AG09309 (cell line): Measurements from ENCODE around the gene MS4A3.

Experiments used
- DNase-seq: peaks from one replicate; pipeline ENCODE4 v3.0.0-alpha.2; 2010; ENCODE audit warnings: low read depth
- H3K4me3 ChIP-seq: 2 replicates; pipeline ENCODE4 v1.5.1; 2011; ENCODE audit warnings: mild to moderate bottlenecking, low read depth, low read length, moderate library complexity; ENCODE audit not compliant: control insufficient read depth
- TF ChIP-seq, protein P1 (sequence below): IDR thresholded peaks from 2 replicates; pipeline ENCODE4 v1.5.1; 2011; ENCODE audit warnings: mild to moderate bottlenecking, low read depth, low read length, inconsistent platforms; ENCODE audit not compliant: insufficient read depth, control insufficient read depth; ENCODE audit errors: missing control alignments

Gene MS4A3

DNA sequence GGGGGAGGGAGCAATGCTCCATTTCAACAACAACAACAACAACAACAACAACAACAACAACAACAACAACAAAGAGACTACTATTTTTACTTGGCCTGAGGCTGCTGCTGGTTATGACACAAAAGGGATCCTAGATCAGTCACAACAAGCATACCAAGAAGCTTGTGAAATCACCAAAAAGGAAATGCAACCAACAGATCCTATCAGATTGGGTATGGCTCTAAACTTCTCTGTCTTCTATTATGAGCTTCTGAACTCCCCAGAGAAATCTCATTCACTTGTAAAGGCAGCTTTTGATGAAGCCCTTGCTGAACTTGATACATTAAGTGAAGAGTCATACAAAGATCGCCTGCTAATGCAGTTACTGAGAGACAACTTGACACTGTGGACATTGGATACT is 21.5 kb downstream of the MS4A3 start:
- TF ChIP-seq, protein P1, sequence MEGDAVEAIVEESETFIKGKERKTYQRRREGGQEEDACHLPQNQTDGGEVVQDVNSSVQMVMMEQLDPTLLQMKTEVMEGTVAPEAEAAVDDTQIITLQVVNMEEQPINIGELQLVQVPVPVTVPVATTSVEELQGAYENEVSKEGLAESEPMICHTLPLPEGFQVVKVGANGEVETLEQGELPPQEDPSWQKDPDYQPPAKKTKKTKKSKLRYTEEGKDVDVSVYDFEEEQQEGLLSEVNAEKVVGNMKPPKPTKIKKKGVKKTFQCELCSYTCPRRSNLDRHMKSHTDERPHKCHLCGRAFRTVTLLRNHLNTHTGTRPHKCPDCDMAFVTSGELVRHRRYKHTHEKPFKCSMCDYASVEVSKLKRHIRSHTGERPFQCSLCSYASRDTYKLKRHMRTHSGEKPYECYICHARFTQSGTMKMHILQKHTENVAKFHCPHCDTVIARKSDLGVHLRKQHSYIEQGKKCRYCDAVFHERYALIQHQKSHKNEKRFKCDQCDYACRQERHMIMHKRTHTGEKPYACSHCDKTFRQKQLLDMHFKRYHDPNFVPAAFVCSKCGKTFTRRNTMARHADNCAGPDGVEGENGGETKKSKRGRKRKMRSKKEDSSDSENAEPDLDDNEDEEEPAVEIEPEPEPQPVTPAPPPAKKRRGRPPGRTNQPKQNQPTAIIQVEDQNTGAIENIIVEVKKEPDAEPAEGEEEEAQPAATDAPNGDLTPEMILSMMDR, result no peak
- DNase-seq, result no peak

GRCh38 chr11:60078745-60079144 is 22.3 kb downstream of the MS4A3 start:
- DNase-seq, result no peak
- TF ChIP-seq, protein P1, result no peak
- H3K4me3 ChIP-seq, result no peak overlapping the region

More for the DNA sequence above, 21.5 kb downstream of the MS4A3 start:
- H3K4me3 ChIP-seq, result no peak overlapping the region

- H3K4me3 ChIP-seq, result no peak overlapping the region
- DNase-seq, result no peak
- TF ChIP-seq, protein P1, result no peak
These were observed 24.1 kb downstream of the MS4A3 start for GRCh38 chr11:60080535-60080934.

DNA sequence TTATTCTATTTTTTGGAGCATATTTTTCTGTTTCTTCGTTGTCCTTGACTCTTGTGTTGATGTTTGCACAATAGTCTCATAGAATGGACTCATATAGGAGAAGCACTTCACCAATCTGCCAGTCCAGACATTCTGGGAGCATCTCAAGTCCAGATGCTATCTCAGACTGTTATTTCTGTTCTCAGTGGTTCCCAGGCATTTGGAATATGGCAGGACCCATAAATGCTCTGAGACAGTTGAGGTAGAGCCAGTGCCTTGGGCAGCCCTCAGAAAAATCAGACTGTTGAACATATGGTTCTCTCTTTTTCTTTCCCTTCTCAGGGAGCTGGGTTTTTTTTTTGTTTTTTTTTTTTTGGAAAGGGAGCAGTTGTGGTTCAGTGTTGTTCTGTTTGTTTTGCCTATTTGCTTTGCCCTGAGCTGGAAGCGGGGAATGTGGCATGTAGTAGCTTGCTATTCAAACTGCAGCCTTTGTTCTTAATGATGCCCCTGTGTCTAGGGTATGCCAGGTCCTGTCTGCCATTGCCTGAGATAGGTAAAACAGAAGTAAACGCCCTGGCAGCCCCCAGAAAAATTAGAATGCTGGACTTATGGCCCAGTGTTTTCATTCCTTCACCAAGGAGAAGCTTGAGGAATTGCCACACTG is 28.3 kb downstream of the MS4A3 start:
- TF ChIP-seq, protein P1, result no peak
- no peak overlapping the region for H3K4me3 ChIP-seq
- no peak for DNase-seq

DNA sequence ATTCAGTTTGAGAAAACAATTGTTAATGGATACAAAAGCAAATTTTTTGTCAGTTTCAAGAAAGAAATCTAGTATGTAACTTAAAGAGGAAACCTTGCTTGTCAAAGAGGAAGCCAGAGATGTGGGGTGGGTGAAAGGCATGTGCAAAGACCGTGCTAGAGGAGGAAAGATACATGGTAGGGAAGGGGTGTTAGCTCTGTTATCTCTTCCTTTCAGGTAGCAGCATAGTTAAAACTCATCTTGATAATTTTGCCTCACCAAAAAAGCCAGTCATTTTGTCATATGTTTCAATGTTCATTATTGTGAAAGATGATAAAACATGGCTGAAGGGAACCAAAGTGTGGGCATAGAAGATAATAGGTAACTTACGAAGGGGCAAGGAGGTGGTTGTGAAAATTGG is 29.4 kb downstream of the MS4A3 start:
- no peak overlapping the region for H3K4me3 ChIP-seq
- DNase-seq, result no peak
- TF ChIP-seq, protein P1, result no peak

DNA sequence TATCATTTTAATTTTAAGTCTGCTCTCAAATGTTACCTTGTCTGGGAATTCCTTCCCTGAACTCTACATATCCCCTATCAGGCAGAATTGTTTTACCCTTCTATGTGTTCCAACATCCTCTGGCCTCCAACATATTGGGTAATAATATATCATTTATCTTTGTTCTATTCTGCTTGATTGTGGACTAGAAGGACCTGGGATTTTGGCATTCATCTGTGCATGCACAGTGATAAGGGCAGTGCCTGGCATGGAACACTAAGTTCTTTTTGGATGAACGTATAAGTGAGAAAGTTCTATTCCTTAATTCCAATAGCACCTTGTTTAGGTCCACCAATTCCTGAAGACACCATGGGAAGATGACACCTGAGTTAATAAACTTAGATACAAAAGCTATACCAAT is 30.8 kb downstream of the MS4A3 start:
- no peak for DNase-seq
- TF ChIP-seq, protein P1, result no peak
- no peak overlapping the region for H3K4me3 ChIP-seq
